Measurements from ENCODE around the gene POMT1. TPM values are rescaled to one million over a fixed set of nuclear protein-coding genes. Genes with fewer than 3 reads are reported as not detected.
A peak's percentile ranks its signal among the peaks of the same experiment; 100 is the strongest.

Gene POMT1
- total RNA-seq, 1 donor from 2014 or later, result 31.1 TPM

DNA sequence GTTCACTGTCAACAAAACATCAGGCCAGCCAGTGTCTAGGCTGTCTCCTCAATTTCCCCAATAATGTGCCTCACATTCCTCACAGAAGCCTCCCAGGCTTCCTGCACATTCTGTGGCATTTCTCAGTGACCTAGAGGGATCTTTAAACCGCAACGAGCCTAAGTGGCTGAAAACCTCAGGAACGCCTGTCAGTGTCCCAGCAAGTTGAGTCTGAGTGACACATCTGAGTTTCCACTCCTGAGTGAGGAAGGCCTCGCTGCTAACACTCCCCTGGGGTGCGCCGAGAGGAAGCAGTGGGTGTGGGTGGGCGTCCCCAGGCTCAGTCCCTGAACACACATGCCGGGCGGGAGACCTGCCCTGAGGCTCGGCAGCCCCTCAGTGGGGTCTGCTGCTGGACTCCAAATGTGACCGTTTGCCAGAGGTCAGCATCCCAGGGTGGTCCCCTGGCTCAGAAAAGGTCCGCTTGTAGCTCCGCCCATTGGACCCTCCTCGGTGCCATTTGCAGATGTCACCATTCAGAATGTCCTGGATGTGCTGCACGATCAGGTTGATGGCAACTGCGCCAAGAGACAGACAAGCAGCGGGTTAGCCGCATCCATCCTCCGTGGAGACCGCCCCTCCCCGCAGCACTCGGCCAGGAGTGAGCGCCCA lies 22.1 kb downstream of the POMT1 start:
- H3K27ac Mint-ChIP-seq, result no peak overlapping the region
- Histone ChIP-seq H3K79me2 (ENCODE audit: low read depth) (peaks cover 7% of the 10 kb centered on the region), H3K4me2 (no peak overlapping the region), H2AFZ (replicated peaks) (no peak overlapping the region), H3K27ac (peak overlapping the region; percentile 53), H3K9me3 (ENCODE audit: low read depth) (no peaks in the 10 kb centered on the region), H3F3A (ENCODE audit: low read depth) (peaks cover 12% of the 10 kb centered on the region), H3K4me1 (peaks cover 1% of the 10 kb centered on the region), H4K20me1 (ENCODE audit: low read depth) (peaks cover 6% of the 10 kb centered on the region), H3K27me3 (no peaks in the 10 kb centered on the region), H3K4me3 (no peak overlapping the region), H3K36me3 (no peaks in the 10 kb centered on the region), H3K9ac (no peak overlapping the region)
- TF ChIP-seq, protein P1, sequence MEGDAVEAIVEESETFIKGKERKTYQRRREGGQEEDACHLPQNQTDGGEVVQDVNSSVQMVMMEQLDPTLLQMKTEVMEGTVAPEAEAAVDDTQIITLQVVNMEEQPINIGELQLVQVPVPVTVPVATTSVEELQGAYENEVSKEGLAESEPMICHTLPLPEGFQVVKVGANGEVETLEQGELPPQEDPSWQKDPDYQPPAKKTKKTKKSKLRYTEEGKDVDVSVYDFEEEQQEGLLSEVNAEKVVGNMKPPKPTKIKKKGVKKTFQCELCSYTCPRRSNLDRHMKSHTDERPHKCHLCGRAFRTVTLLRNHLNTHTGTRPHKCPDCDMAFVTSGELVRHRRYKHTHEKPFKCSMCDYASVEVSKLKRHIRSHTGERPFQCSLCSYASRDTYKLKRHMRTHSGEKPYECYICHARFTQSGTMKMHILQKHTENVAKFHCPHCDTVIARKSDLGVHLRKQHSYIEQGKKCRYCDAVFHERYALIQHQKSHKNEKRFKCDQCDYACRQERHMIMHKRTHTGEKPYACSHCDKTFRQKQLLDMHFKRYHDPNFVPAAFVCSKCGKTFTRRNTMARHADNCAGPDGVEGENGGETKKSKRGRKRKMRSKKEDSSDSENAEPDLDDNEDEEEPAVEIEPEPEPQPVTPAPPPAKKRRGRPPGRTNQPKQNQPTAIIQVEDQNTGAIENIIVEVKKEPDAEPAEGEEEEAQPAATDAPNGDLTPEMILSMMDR (IDR thresholded peaks at IDR 0.05), result no peak
- no peak for TF ChIP-seq EZH2 (IDR thresholded peaks at IDR 0.05)
- no peak for TF ChIP-seq EZH2phosphoT487 (IDR thresholded peaks at IDR 0.05)
- no peaks in the 10 kb centered on the region for H3K9me3 Mint-ChIP-seq
- H3K4me3 Mint-ChIP-seq, result no peak overlapping the region
- H3K36me3 Mint-ChIP-seq, result peaks cover 19% of the 10 kb centered on the region
- peaks cover 13% of the 10 kb centered on the region for H3K27me3 Mint-ChIP-seq (ENCODE audit: insufficient read depth, low read depth)
- H3K4me1 Mint-ChIP-seq, result peaks cover under 1% of the 10 kb centered on the region
- no peak for DNase-seq (ENCODE audit: low spot score)

DNA sequence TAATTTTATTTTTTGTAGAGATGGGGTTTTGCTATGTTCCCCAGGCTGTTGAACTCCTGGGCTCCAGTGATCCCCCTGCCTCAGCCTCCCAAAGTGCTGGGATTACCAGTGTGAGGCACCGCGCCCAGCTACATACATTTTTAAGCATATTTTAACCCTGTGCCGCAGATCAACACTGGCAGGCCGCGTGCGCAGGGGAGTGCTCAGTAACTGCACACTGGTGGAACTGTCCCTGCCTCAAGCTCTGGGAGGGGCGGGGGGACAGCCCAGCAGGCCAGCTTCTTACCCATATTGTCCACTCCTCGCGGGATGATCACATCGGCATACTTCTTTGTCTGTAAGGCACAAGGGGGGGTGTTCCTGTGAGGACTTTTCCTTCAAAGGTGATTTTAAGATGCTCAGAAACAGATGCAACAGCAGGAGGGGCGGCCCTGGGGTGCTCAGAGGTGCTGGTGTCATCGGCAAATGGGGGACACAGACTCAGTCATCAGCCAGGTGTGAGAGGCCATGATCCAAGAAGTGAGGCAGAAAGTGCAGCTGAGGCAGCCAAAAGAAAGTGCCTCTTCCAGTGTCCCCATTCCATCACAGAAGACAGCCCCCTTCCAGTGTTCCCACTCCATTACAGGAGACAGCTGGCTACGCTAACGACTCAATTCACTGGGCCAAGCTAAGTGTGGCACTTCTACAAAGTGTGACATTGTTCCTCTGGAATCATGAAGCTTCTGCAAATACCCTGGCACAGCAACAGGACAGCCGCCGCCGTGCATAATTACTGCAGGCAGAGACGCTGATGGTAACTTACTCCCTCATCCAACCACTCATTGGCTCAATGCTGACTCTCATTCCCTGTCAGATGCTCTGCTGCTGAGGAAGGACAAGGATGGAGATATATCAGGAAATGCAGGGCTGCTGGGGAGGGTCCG lies 23.2 kb downstream of the POMT1 start:
- H3K9me3 Mint-ChIP-seq, result no peaks in the 10 kb centered on the region
- no peak overlapping the region for H3K27ac Mint-ChIP-seq
- H3K27me3 ChIP-seq, result no peaks in the 10 kb centered on the region
- peaks cover 18% of the 10 kb centered on the region for H3K79me2 ChIP-seq (ENCODE audit: low read depth)
- H3K4me1 ChIP-seq, result peaks cover 5% of the 10 kb centered on the region
- H3K4me3 ChIP-seq, result no peak overlapping the region
- H3F3A ChIP-seq (ENCODE audit: low read depth), result peaks cover 12% of the 10 kb centered on the region
- peaks cover 14% of the 10 kb centered on the region for H4K20me1 ChIP-seq (ENCODE audit: low read depth)
- H2AFZ ChIP-seq (replicated peaks), result no peak overlapping the region
- peaks cover 13% of the 10 kb centered on the region for H3K27me3 Mint-ChIP-seq (ENCODE audit: insufficient read depth, low read depth)
- H3K4me2 ChIP-seq, result no peak overlapping the region
- no peak for DNase-seq (ENCODE audit: low spot score)
- no peak overlapping the region for H3K9ac ChIP-seq
- TF ChIP-seq, protein P1 (IDR thresholded peaks at IDR 0.05), result no peak
- TF ChIP-seq EZH2 (IDR thresholded peaks at IDR 0.05) (no peak), EZH2phosphoT487 (IDR thresholded peaks at IDR 0.05) (no peak)
- peaks cover 18% of the 10 kb centered on the region for H3K36me3 Mint-ChIP-seq
- peak overlapping the region; percentile 5 for H3K4me3 Mint-ChIP-seq
- H3K36me3 ChIP-seq, result no peaks in the 10 kb centered on the region
- no peak overlapping the region for H3K27ac ChIP-seq
- no peaks in the 10 kb centered on the region for H3K9me3 ChIP-seq (ENCODE audit: low read depth)
- H3K4me1 Mint-ChIP-seq, result peaks cover 7% of the 10 kb centered on the region

DNA sequence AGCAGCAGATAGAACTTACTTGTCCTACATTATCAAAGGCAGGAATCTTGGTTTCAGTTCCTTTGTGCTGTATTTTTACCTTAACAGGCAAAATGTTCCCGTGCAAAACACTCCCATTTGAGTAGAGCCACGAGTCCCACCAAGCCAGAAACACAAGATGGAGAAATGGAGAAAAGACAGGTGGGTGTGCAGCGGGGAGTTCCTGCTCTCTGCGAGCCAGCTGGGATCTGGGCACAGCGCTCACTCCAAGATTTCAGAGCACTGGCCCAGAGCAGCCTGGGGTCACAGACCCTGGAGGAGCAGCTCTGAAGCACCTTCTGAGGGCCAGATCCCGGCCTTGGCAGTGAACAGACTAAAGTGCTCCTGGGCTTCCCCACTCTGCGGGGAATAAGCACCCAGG lies 25.5 kb downstream of the POMT1 start:
- H3K79me2 ChIP-seq (ENCODE audit: low read depth), result peaks cover 19% of the 10 kb centered on the region
- TF ChIP-seq EZH2phosphoT487 (IDR thresholded peaks at IDR 0.05) (no peak), EZH2 (IDR thresholded peaks at IDR 0.05) (no peak)
- TF ChIP-seq, protein P1 (IDR thresholded peaks at IDR 0.05), result no peak
- no peaks in the 10 kb centered on the region for H3K9me3 ChIP-seq (ENCODE audit: low read depth)
- no peaks in the 10 kb centered on the region for H3K36me3 ChIP-seq
- H3F3A ChIP-seq (ENCODE audit: low read depth), result peaks cover 12% of the 10 kb centered on the region
- DNase-seq (ENCODE audit: low spot score), result no peak
- H3K9ac ChIP-seq, result no peak overlapping the region
- H2AFZ ChIP-seq (replicated peaks), result no peak overlapping the region
- peaks cover 12% of the 10 kb centered on the region for H3K36me3 Mint-ChIP-seq
- H3K9me3 Mint-ChIP-seq, result no peaks in the 10 kb centered on the region
- H3K4me1 ChIP-seq, result peaks cover 5% of the 10 kb centered on the region
- peaks cover 10% of the 10 kb centered on the region for H3K4me1 Mint-ChIP-seq
- no peak overlapping the region for H3K4me2 ChIP-seq
- peaks cover 14% of the 10 kb centered on the region for H4K20me1 ChIP-seq (ENCODE audit: low read depth)
- H3K27ac Mint-ChIP-seq, result no peak overlapping the region
- H3K4me3 Mint-ChIP-seq, result peak overlapping the region; percentile 60
- H3K27ac ChIP-seq, result no peak overlapping the region
- H3K27me3 ChIP-seq, result no peaks in the 10 kb centered on the region
- peaks cover 9% of the 10 kb centered on the region for H3K27me3 Mint-ChIP-seq (ENCODE audit: insufficient read depth, low read depth)
- no peak overlapping the region for H3K4me3 ChIP-seq
